HepG2 (cell line): Measurements from ENCODE around the gene SRBD1. TPM values are rescaled to one million over a fixed set of nuclear protein-coding genes. Genes with fewer than 3 reads are reported as not detected.

Experiments used
- CSRNP2 ChIP-seq: sonication (generic); formaldehyde crosslinking; conservative IDR thresholded peaks from 2 replicates; pipeline ENCODE4 v1.8.0; 2022; ENCODE audit warnings: low read depth, missing genetic modification reagents
- FOXJ3 ChIP-seq: sonication (generic); formaldehyde crosslinking; IDR thresholded peaks from 2 replicates; pipeline ENCODE4 v1.4.0; 2020; ENCODE audit warnings: missing genetic modification reagents, mild to moderate bottlenecking, borderline replicate concordance
- GATAD2A ChIP-seq: IDR thresholded peaks from 2 replicates; pipeline ENCODE4 v1.6.1; 2016
- KAT7 ChIP-seq: IDR thresholded peaks from 2 replicates; pipeline ENCODE4 v1.6.1; 2018; ENCODE audit warnings: borderline replicate concordance, missing compliant biosample characterization
- KIAA2018 ChIP-seq: sonication (generic); formaldehyde crosslinking; IDR thresholded peaks from 2 replicates; pipeline ENCODE4 v1.5.0; 2020; ENCODE audit warnings: mild to moderate bottlenecking, missing genetic modification reagents, borderline replicate concordance
- NFE2L2 ChIP-seq: fragments of 150-350 bp; IDR thresholded peaks from 2 replicates; pipeline ENCODE4 v1.6.1; 2014; ENCODE audit warnings: low read length
- TBL1XR1 ChIP-seq: fragments of 150-350 bp; IDR thresholded peaks from 2 replicates; pipeline ENCODE4 v1.6.1; 2014; ENCODE audit warnings: borderline replicate concordance, low read length; ENCODE audit not compliant: partially characterized antibody
- ZNF230 ChIP-seq: sonication (generic); formaldehyde crosslinking; IDR thresholded peaks from 2 replicates; pipeline ENCODE4 v1.4.0; 2020; ENCODE audit warnings: mild to moderate bottlenecking, missing genetic modification reagents
- ZNF263 ChIP-seq: sonication (generic); formaldehyde crosslinking; IDR thresholded peaks from 2 replicates; pipeline ENCODE4 v1.4.0; 2020; ENCODE audit warnings: missing genetic modification reagents
- ZNF607 ChIP-seq: sonication (generic); formaldehyde crosslinking; IDR thresholded peaks from 2 replicates; pipeline ENCODE4 v1.5.1; 2020; ENCODE audit warnings: missing genetic modification reagents, mild to moderate bottlenecking, borderline replicate concordance
- ZNF614 ChIP-seq: IDR thresholded peaks from 2 replicates; pipeline ENCODE4 v1.6.1; 2018; ENCODE audit warnings: missing biosample characterization, missing genetic modification reagents, inconsistent platforms, borderline replicate concordance
- polyA plus RNA-seq, 8 experiments: library from polyadenylated mRNA; depleted of rRNA in 3 of 8; stranded (reverse) in 7 of 8; unstranded in 1 of 8; fragments of >200 nt; fragmentation: Illumina TruSeq in 4 of 8; extraction: Trizol in 4 of 8; gene quantifications; 2 replicates each; pipeline versions ENCODE4 v1.2.1 to v1.2.3, GENCODE V29; 2011 to 2016; ENCODE audit warnings: low read depth in 4 of 8, missing spikeins in 1 of 8, mixed read lengths in 1 of 8; ENCODE audit not compliant: insufficient read depth in 1 of 8
- total RNA-seq, 5 experiments: library from RNA; depleted of rRNA; stranded (reverse); fragments of >200 nt; fragmentation: Illumina TruSeq; extraction: Trizol; gene quantifications; 2 replicates each; pipeline ENCODE4 v1.2.3, GENCODE V29; 2016; ENCODE audit warnings: low read depth in 1 of 5
- TF ChIP-seq, protein P1 (sequence below): sonication (generic); formaldehyde crosslinking; IDR thresholded peaks from 2 replicates; pipeline ENCODE4 v1.8.1; 2023; ENCODE audit warnings: missing genetic modification reagents, mild to moderate bottlenecking, borderline replicate concordance
- TF ChIP-seq, protein P2 (sequence below): sonication (generic); formaldehyde crosslinking; IDR thresholded peaks from 2 replicates; pipeline ENCODE4 v1.5.0; 2020; ENCODE audit warnings: missing genetic modification reagents
- TF ChIP-seq, protein P3 (sequence below): sonication (generic); formaldehyde crosslinking; IDR thresholded peaks from 2 replicates; pipeline ENCODE4 v1.8.0; 2022; ENCODE audit warnings: mild to moderate bottlenecking, missing genetic modification reagents, moderate library complexity
- TF ChIP-seq, protein P4 (sequence below): sonication (generic); formaldehyde crosslinking; IDR thresholded peaks from 2 replicates; pipeline ENCODE4 v1.5.0; 2020; ENCODE audit warnings: missing genetic modification reagents

SRBD1 gene
- total and polyA plus RNA-seq, 2 of the 13 experiments (the other 11 are each of a cell fraction or from before 2014, with no cell fraction given) = 3.2 to 23.9 TPM

GRCh38 chr2:45611020-45611859 is at the start of gene SRBD1 (continued):
- no peak for TF ChIP-seq NFE2L2
- TF ChIP-seq KIAA2018 (CRISPR knock-in tag) = no peak
- TF ChIP-seq, protein P1, sequence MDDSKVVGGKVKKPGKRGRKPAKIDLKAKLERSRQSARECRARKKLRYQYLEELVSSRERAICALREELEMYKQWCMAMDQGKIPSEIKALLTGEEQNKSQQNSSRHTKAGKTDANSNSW (CRISPR knock-in tag) = no peak
- no peak for TF ChIP-seq ZNF614 (CRISPR knock-in tag)
- TF ChIP-seq KAT7 (CRISPR knock-in tag) = no peak; the same call in 1 of the 2 replicates
- TF ChIP-seq CSRNP2 = no peak
- no peak; the same call in 1 of the 2 replicates for TF ChIP-seq ZNF607 (CRISPR knock-in tag)
- no peak for TF ChIP-seq TBL1XR1
- TF ChIP-seq, protein P2, sequence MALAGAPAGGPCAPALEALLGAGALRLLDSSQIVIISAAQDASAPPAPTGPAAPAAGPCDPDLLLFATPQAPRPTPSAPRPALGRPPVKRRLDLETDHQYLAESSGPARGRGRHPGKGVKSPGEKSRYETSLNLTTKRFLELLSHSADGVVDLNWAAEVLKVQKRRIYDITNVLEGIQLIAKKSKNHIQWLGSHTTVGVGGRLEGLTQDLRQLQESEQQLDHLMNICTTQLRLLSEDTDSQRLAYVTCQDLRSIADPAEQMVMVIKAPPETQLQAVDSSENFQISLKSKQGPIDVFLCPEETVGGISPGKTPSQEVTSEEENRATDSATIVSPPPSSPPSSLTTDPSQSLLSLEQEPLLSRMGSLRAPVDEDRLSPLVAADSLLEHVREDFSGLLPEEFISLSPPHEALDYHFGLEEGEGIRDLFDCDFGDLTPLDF = peak; percentile 86
- TF ChIP-seq, protein P3, sequence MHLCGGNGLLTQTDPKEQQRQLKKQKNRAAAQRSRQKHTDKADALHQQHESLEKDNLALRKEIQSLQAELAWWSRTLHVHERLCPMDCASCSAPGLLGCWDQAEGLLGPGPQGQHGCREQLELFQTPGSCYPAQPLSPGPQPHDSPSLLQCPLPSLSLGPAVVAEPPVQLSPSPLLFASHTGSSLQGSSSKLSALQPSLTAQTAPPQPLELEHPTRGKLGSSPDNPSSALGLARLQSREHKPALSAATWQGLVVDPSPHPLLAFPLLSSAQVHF (CRISPR knock-in tag) = no peak
- no peak; the same call in 1 of the 2 replicates for TF ChIP-seq ZNF230 (CRISPR knock-in tag)
- TF ChIP-seq ZNF263 = no peak
- no peak; the same call in 1 of the 2 replicates for TF ChIP-seq FOXJ3
- peak; percentile 69 for TF ChIP-seq GATAD2A
- TF ChIP-seq, protein P4, sequence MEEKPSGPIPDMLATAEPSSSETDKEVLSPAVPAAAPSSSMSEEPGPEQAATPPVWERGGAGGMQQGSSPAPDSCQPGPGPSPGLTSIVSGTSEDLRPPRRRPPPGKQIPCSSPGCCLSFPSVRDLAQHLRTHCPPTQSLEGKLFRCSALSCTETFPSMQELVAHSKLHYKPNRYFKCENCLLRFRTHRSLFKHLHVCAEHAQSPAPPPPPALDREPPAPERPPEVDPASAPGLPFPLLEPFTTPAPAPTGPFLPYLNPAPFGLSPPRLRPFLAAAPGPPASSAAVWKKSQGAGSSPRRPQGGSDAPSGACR (CRISPR knock-in tag) = no peak
